Measurements from ENCODE around the gene JPT1. TPM values are rescaled to one million over a fixed set of nuclear protein-coding genes. Genes with fewer than 3 reads are reported as not detected.
A peak's percentile ranks its signal among the peaks of the same experiment; 100 is the strongest.

The JPT1 gene
- total RNA-seq, 1 experiment from 2014 or later, result 342 TPM

DNA sequence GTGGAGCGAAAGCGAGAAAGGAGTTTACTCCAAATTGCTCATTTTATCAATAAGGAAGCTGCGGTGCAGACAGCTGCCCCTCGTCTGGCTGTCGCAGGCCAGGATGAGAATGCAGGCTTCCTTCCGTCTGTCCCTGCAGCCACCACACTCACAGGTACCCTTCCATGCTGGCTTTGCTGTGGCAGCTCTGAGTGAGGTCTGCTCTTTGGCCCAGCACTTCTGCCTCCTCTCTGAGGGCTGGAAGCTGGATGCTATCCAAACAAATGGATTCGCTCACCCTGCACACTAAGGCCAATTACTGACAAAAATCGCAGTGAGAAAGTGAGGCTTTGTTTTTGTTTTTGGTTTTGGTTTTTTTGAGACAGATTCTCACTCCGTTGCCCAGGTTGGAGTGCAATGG lies 37.6 kb downstream of the JPT1 start:
- ChIA-PET POLR2A (interaction anchor here (0.7 to 5.5 kb wide), 4 partner anchors 14 to 68 kb away, joined by 3 to 32 read pairs (median 3); partner anchors contain the start of gene NT5C), CTCF (interaction anchor here (0.6 to 9.5 kb wide), 7 partner anchors 14 to 295 kb away, joined by 3 to 136 read pairs (median 4); partner anchors contain the start of gene NT5C)
- no peaks in the 10 kb centered on the region for H3K27me3 Mint-ChIP-seq (ENCODE audit: insufficient read depth, unreplicated experiment)

GRCh38 chr17:75115555-75115954 lies 38.8 kb downstream of the JPT1 start:
- DNase-seq (ENCODE audit: unreplicated experiment), result no peak
- Mint-ChIP-seq H3K9me3 (ENCODE audit: unreplicated experiment) (no peaks in the 10 kb centered on the region), H3K27ac (ENCODE audit: low read depth, unreplicated experiment) (no peak overlapping the region), H3K4me1 (ENCODE audit: insufficient read depth, unreplicated experiment) (peaks cover 17% of the 10 kb centered on the region), H3K4me3 (ENCODE audit: unreplicated experiment) (no peak overlapping the region), H3K27me3 (ENCODE audit: insufficient read depth, unreplicated experiment) (no peaks in the 10 kb centered on the region), H3K36me3 (ENCODE audit: insufficient read depth, unreplicated experiment) (peaks cover 26% of the 10 kb centered on the region)
- ChIA-PET CTCF (interaction anchor here (0.6 to 9.5 kb wide), 11 partner anchors 9 to 155 kb away, joined by 3 to 136 read pairs (median 24); partner anchors contain the start of gene NT5C), POLR2A (interaction anchor here (0.9 to 5.5 kb wide), 12 partner anchors 9 to 90 kb away, joined by 3 to 37 read pairs (median 8); partner anchors contain the start of genes JPT1, NT5C and NUP85)
- no TSS peak for BruUV-seq (replicated peaks)
- TF ChIP-seq CTCF (IDR thresholded peaks at IDR 0.05; ENCODE audit: unreplicated experiment), result no peak
- intact Hi-C loops (cut with micrococcal nuclease), result no loop called here

More for the DNA sequence above, 37.6 kb downstream of the JPT1 start:
- Mint-ChIP-seq H3K4me1 (ENCODE audit: insufficient read depth, unreplicated experiment) (peaks cover 15% of the 10 kb centered on the region), H3K9me3 (ENCODE audit: unreplicated experiment) (no peaks in the 10 kb centered on the region), H3K4me3 (ENCODE audit: unreplicated experiment) (no peak overlapping the region), H3K27ac (ENCODE audit: low read depth, unreplicated experiment) (no peak overlapping the region), H3K36me3 (ENCODE audit: insufficient read depth, unreplicated experiment) (peaks cover 37% of the 10 kb centered on the region)
- intact Hi-C loops (cut with micrococcal nuclease), result no loop called here
- no peak for TF ChIP-seq CTCF (IDR thresholded peaks at IDR 0.05; ENCODE audit: unreplicated experiment)
- DNase-seq (ENCODE audit: unreplicated experiment), result no peak
- no TSS peak for BruUV-seq (replicated peaks)

DNA sequence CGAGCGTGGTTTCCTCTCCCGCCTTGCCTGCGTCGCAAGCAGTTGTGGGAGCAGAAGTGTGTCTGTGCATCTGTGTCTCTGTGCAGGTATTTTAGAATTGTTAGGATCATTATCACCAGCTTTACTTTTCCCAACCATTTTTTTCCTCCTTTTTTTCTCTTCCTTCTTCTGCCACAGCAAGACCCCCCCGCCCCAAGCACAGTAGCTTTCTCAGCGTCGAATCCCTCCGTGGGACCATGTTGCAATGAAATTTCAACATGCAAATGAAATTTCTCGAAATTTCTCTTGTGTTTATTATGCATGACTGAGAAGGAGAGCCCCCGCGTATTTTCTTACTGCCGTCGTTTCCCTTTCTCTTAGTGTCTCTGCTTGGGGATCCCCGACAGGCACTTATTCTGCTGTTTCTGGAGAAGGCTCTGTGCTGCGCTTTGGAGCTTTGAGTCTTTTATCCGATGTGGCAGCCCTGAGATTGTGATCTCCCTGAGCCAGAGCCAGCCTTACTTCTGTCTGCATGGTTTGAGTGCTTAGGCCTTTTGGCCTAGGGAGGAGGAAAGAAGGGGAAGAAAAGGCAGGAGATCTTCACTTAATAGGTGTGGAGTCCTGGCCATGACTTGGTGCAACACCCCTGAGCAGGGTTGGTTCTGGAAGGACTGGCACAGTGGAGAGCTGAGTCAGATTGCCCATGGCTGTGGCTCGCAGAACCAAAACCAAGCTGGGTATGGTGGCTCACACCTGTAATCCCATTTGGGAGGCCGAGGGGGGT lies 39.6 kb downstream of the JPT1 start:
- BruUV-seq (replicated peaks), result no TSS peak
- intact Hi-C loops (cut with micrococcal nuclease), result loop anchor here (1.0 to 5.0 kb wide), 5 partner anchors 17 to 298 kb away; partner anchors contain the start of gene NT5C
- Mint-ChIP-seq H3K27ac (ENCODE audit: low read depth, unreplicated experiment) (peak overlapping the region; percentile 21), H3K27me3 (ENCODE audit: insufficient read depth, unreplicated experiment) (no peaks in the 10 kb centered on the region), H3K9me3 (ENCODE audit: unreplicated experiment) (no peaks in the 10 kb centered on the region), H3K4me1 (ENCODE audit: insufficient read depth, unreplicated experiment) (peaks cover 17% of the 10 kb centered on the region), H3K36me3 (ENCODE audit: insufficient read depth, unreplicated experiment) (peaks cover 18% of the 10 kb centered on the region), H3K4me3 (ENCODE audit: unreplicated experiment) (peak overlapping the region; percentile 55)
- DNase-seq (ENCODE audit: unreplicated experiment), result no peak
- CTCF ChIA-PET, result interaction anchor here (0.7 to 9.5 kb wide), 50 partner anchors 10 to 208 kb away, joined by 3 to 136 read pairs (median 6); partner anchors contain the start of genes JPT1, MRPL58, NT5C and SUMO2
- POLR2A ChIA-PET, result interaction anchor here (0.7 to 5.5 kb wide), 23 partner anchors 9 to 123 kb away, joined by 3 to 37 read pairs (median 5); partner anchors contain the start of genes JPT1, MRPL58, NT5C and NUP85
- no peak for TF ChIP-seq CTCF (IDR thresholded peaks at IDR 0.05; ENCODE audit: unreplicated experiment)

Data from MCF 10A (cell line).